Endometrial microvascular endothelial cells (primary cell): ENCODE data around the gene CADM4. TPM values are rescaled to one million over a fixed set of nuclear protein-coding genes. Genes with fewer than 3 reads are reported as not detected.
"Not testable (repeated sequence)": the region's sequence is repeated elsewhere in the genome, so short reads cannot be mapped to it uniquely, and the experiment has no call there.

Source experiments
- in situ Hi-C: cut with HindIII; loops from 2 replicates; pipeline ENCODE4 v1.10.0; 2017; ENCODE audit warnings: low sequenced_read_pairs, low pct_unique_long_range_greater_than_20kb; ENCODE audit errors: inconsistent ontology term
- total RNA-seq: library from RNA; depleted of rRNA; stranded (reverse); fragments of >200 nt; gene quantifications from one replicate; pipeline ENCODE4 v1.2.3, GENCODE V29; 2015; ENCODE audit errors: inconsistent ontology term

Gene CADM4
- total RNA-seq, 1 donor from 2014 or later, result 0.19 TPM

GRCh38 chr19:43618921-43619261 lies 20.8 kb downstream of the CADM4 start:
- in situ Hi-C loops, result no loop called here

GRCh38 chr19:43616954-43617353 lies 22.7 kb downstream of the CADM4 start:
- in situ Hi-C loops, result no loop called here

- in situ Hi-C loops, result no loop called here
Observed at GRCh38 chr19:43616306-43616705, 23.3 kb downstream of the CADM4 start.

- in situ Hi-C loops, result no loop called here
Observed at GRCh38 chr19:43612374-43612773, 27.3 kb downstream of the CADM4 start.

- in situ Hi-C loops, result no loop called here
Observed at GRCh38 chr19:43611788-43612187, 27.9 kb downstream of the CADM4 start, which contains the start of gene SRRM5. SRRM5 (plus strand) TSS chr19:43612088; CDS start chr19:43612122, 34 bp downstream.

GRCh38 chr19:43610493-43610892 lies 29.2 kb downstream of the CADM4 start:
- in situ Hi-C loops, result no loop called here

GRCh38 chr19:43609872-43610271 lies 29.8 kb downstream of the CADM4 start:
- in situ Hi-C loops, result no loop called here

GRCh38 chr19:43607238-43608205 lies 32.1 kb downstream of the CADM4 start:
- in situ Hi-C loops, result no loop called here

- in situ Hi-C loops, result no loop called here
Observed at GRCh38 chr19:43606569-43607229, 33.0 kb downstream of the CADM4 start.

GRCh38 chr19:43605875-43606568 lies 33.6 kb downstream of the CADM4 start:
- in situ Hi-C loops, result no loop called here

- in situ Hi-C loops, result not testable (repeated sequence)
Observed at GRCh38 chr19:43600326-43600725, 39.3 kb downstream of the CADM4 start.

GRCh38 chr19:43599635-43600295 lies 39.9 kb downstream of the CADM4 start:
- in situ Hi-C loops, result no loop called here

- in situ Hi-C loops, result no loop called here
Observed at GRCh38 chr19:43598445-43599240, 41.0 kb downstream of the CADM4 start.

GRCh38 chr19:43597876-43598275 lies 41.8 kb downstream of the CADM4 start:
- in situ Hi-C loops, result no loop called here

- in situ Hi-C loops, result no loop called here
Observed at GRCh38 chr19:43596842-43597461, 42.7 kb downstream of the CADM4 start.

GRCh38 chr19:43595999-43596841 lies 43.4 kb downstream of the CADM4 start, which contains the start of the genes IRGQ and ZNF576:
IRGQ (minus strand) TSS chr19:43596134; CDS start chr19:43595338, 796 bp downstream.
ZNF576 (plus strand) TSS chr19:43596595; CDS start chr19:43597109, 514 bp downstream.
- in situ Hi-C loops, result no loop called here

GRCh38 chr19:43595605-43595998 lies 44.0 kb downstream of the CADM4 start:
- in situ Hi-C loops, result no loop called here
